HCT116 (cell line): Measurements from ENCODE around the gene VSX1. TPM values are rescaled to one million over a fixed set of nuclear protein-coding genes. Genes with fewer than 3 reads are reported as not detected.

Source experiments
- ATAC-seq: fragments of 200-7000 bp; cut with Tn5 transposase; 2 replicates; pipeline ENCODE4 v1.9.1; 2020; ENCODE audit warnings: mild to moderate bottlenecking, moderate library complexity
- BruUV-seq: library from RNA; stranded (reverse); fragments of 400-500 nt; replicated peaks from 2 replicates; lab custom pipeline; 2021; lab: Mats Ljungman, UMichigan
- CTCF ChIA-PET: fragments of 300-600 bp; sonication (Branson Sonifier 250); formaldehyde crosslinking; loops from one replicate; lab custom pipeline; 2021; ENCODE audit warnings: antibody characterized with exemption; lab: Charles Lee
- POLR2A ChIA-PET: fragments of 300-600, 350-600 bp; sonication (Branson Sonifier 250); formaldehyde crosslinking; loops from one replicate; lab custom pipeline; 2021; ENCODE audit warnings: antibody characterized with exemption; lab: Charles Lee
- RAD21 ChIA-PET, 2 experiments: fragments of 300-600 bp; sonication (Branson Sonifier 250); formaldehyde crosslinking; loops; one replicate each; lab custom pipeline; 2023; ENCODE audit warnings: low total read pairs in 2 of 2; ENCODE audit not compliant: uncharacterized antibody in 2 of 2, unreplicated experiment in 2 of 2, low non-redundant PET in 1 of 2; lab: Charles Lee
- DNase-seq: peaks from one replicate; pipeline ENCODE4 v3.0.0-alpha.2; 2010; ENCODE audit warnings: low read depth, low spot score
- H2AFZ ChIP-seq: fragments of 200-600 bp; shearing (Covaris generic), sonication (generic); 2 replicates; pipeline ENCODE4 v1.6.1; 2017; ENCODE audit warnings: low read depth, mixed run types, mixed read lengths, antibody characterized with exemption, low read length; ENCODE audit not compliant: poor library complexity, severe bottlenecking
- H3K27ac ChIP-seq: 2 replicates; pipeline ENCODE4 v1.5.1; 2012; ENCODE audit warnings: low read depth, low read length
- H3K27me3 ChIP-seq: fragments of 200-600 bp; sonication (generic); 2 replicates; pipeline ENCODE4 v1.6.1; 2016; ENCODE audit warnings: mixed run types, low read length, mixed read lengths; ENCODE audit not compliant: insufficient read depth
- H3K36me3 ChIP-seq, 2 experiments: fragments of 200-500 bp in 1 of 2; fragments of 200-600 bp in 1 of 2; sonication (Bioruptor generic) in 1 of 2; sonication (generic) in 1 of 2; 2 replicates each; pipeline versions ENCODE4 v1.5.1 to v1.6.1; 2014 to 2016; ENCODE audit warnings: low read length in 2 of 2, inconsistent platforms in 1 of 2, mixed read lengths in 1 of 2, mixed run types in 1 of 2; ENCODE audit not compliant: insufficient read depth in 2 of 2, control insufficient read depth in 1 of 2
- H3K4me1 ChIP-seq, 2 experiments: fragments of 200-600 bp in 1 of 2; sonication (generic) in 1 of 2; 2 replicates each; pipeline versions ENCODE4 v1.5.1 to v1.6.1; 2012 to 2017; ENCODE audit warnings: low read length in 2 of 2, inconsistent platforms in 1 of 2, mild to moderate bottlenecking in 1 of 2, mixed read lengths in 1 of 2, mixed run types in 1 of 2, moderate library complexity in 1 of 2; ENCODE audit not compliant: insufficient read depth in 2 of 2, control insufficient read depth in 1 of 2
- H3K4me2 ChIP-seq: fragments of 200-600 bp; sonication (generic); 2 replicates; pipeline ENCODE4 v1.6.1; 2017; ENCODE audit warnings: mixed run types, low read length, mixed read lengths
- H3K4me3 ChIP-seq, 2 experiments: fragments of 200-600 bp in 1 of 2; sonication (generic) in 1 of 2; replicated peaks in 1 of 2; 2 replicates each; pipeline ENCODE4 v1.5.1; 2011 to 2016; ENCODE audit warnings: low read length in 2 of 2, control low read depth in 1 of 2, low read depth in 1 of 2, mild to moderate bottlenecking in 1 of 2, mixed read lengths in 1 of 2, mixed run types in 1 of 2
- H3K79me2 ChIP-seq: fragments of 200-600 bp; sonication (generic); 2 replicates; pipeline ENCODE4 v1.6.1; 2017; ENCODE audit warnings: mild to moderate bottlenecking, mixed run types, low read length, moderate library complexity, mixed read lengths; ENCODE audit not compliant: insufficient read depth
- H3K9ac ChIP-seq: fragments of 200-600 bp; sonication (generic); 2 replicates; pipeline ENCODE4 v1.6.1; 2016; ENCODE audit warnings: low read length, mixed read lengths
- H3K9me2 ChIP-seq: fragments of 200-600 bp; sonication (generic), shearing (Covaris generic); 2 replicates; pipeline ENCODE4 v1.6.1; 2017; ENCODE audit warnings: mixed run types, mild to moderate bottlenecking, moderate library complexity; ENCODE audit not compliant: insufficient read depth
- H3K9me3 ChIP-seq, 2 experiments: fragments of 200-500 bp in 1 of 2; fragments of 200-600 bp in 1 of 2; sonication (Bioruptor generic) in 1 of 2; sonication (generic) in 1 of 2; 2 replicates each; pipeline ENCODE4 v1.6.1; 2014 to 2017; ENCODE audit warnings: low read length in 2 of 2, mixed read lengths in 2 of 2, inconsistent platforms in 1 of 2, low read depth in 1 of 2, mild to moderate bottlenecking in 1 of 2, mixed run types in 1 of 2, moderate library complexity in 1 of 2; ENCODE audit not compliant: control insufficient read depth in 1 of 2, insufficient read depth in 1 of 2
- H4K20me1 ChIP-seq: fragments of 200-600 bp; sonication (generic), shearing (Covaris generic); 2 replicates; pipeline ENCODE4 v1.6.1; 2017; ENCODE audit warnings: mixed run types, mild to moderate bottlenecking, moderate library complexity; ENCODE audit not compliant: insufficient read depth
- ELF1 ChIP-seq: IDR thresholded peaks from 2 replicates; pipeline ENCODE4 v1.6.1; 2012; ENCODE audit warnings: low read depth, borderline replicate concordance
- POLR2A ChIP-seq: IDR thresholded peaks from 2 replicates; pipeline ENCODE4 v1.7.0; 2011; ENCODE audit warnings: borderline replicate concordance; ENCODE audit not compliant: insufficient read depth, insufficient read length; ENCODE audit errors: extremely low read depth
- POLR2AphosphoS5 ChIP-seq: IDR thresholded peaks from 2 replicates; pipeline ENCODE4 v1.6.1; 2011; ENCODE audit warnings: mild to moderate bottlenecking, low read depth, low read length, moderate library complexity
- SIN3A ChIP-seq: IDR thresholded peaks from 2 replicates; pipeline ENCODE4 v1.6.1; 2012; ENCODE audit warnings: low read depth
- SP1 ChIP-seq: IDR thresholded peaks from 2 replicates; pipeline ENCODE4 v1.6.1; 2012; ENCODE audit warnings: low read depth
- SRF ChIP-seq: IDR thresholded peaks from 2 replicates; pipeline ENCODE4 v1.6.1; 2012; ENCODE audit warnings: low read depth
- TCF7L2 ChIP-seq: IDR thresholded peaks from 2 replicates; pipeline ENCODE4 v1.7.0; 2011; ENCODE audit warnings: borderline replicate concordance, inconsistent platforms; ENCODE audit not compliant: insufficient read depth, insufficient read length; ENCODE audit errors: extremely low read depth
- ZFX ChIP-seq: fragments of 450-650 bp; IDR thresholded peaks from 2 replicates; pipeline ENCODE4 v1.6.1; 2017
- intact Hi-C: fragments of 100-400 bp; cut with micrococcal nuclease; formaldehyde crosslinking; loops from 2 replicates; pipeline ENCODE4 v1.10.0; 2022
- total RNA-seq: library from RNA; stranded (reverse); gene quantifications from one replicate; pipeline ENCODE4 v1.2.1, GENCODE V29; 2021; ENCODE audit not compliant: unreplicated experiment
- TF ChIP-seq, protein P1 (sequence below), 3 experiments: fragments of 200-600 bp in 1 of 3; sonication (generic) in 1 of 3; IDR thresholded peaks in 2 of 3; conservative IDR thresholded peaks in 1 of 3; 2 replicates each; pipeline ENCODE4 v1.5.1; 2012 to 2017; ENCODE audit warnings: low read depth in 2 of 3, low read length in 2 of 3, antibody characterized with exemption in 1 of 3, borderline replicate concordance in 1 of 3, control low read depth in 1 of 3, mild to moderate bottlenecking in 1 of 3, mixed read lengths in 1 of 3, mixed run types in 1 of 3, moderate library complexity in 1 of 3; ENCODE audit not compliant: insufficient read depth in 1 of 3
- TF ChIP-seq, protein P2 (sequence below): IDR thresholded peaks from 2 replicates; pipeline ENCODE4 v1.6.1; 2012

The VSX1 gene
- total RNA-seq, 1 experiment from 2014 or later: not detected

DNA sequence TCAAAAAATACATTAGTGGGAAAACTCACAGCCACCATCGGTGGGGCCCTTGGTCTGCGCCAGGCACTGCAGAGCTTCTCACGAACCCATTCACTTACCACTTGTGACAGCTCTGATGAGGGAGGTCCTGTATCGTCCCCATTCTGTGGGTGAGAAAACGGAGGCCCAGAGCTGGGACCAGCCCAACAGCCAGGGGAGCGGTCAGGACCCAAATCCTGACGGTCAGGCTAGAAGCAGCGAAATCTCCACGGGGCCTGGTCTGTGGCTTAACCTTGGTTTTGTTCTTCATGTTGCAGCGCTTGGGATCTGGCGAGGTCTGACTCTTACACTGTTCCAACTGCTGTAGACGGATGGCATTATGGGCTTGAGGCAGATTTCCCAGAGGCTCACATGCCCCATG lies 7.7 kb upstream of the VSX1 start:
- no TSS peak for BruUV-seq
- Histone ChIP-seq H3K4me3 (no peak overlapping the region), H3K36me3 (no peaks in the 10 kb centered on the region), H4K20me1 (no peaks in the 10 kb centered on the region), H3K4me1 (no peaks in the 10 kb centered on the region), H3K4me2 (no peak overlapping the region), H3K9ac (no peak overlapping the region), H3K27me3 (peaks cover 5% of the 10 kb centered on the region; the same call in 1 of the 2 replicates), H2AFZ (no peak overlapping the region), H3K79me2 (no peaks in the 10 kb centered on the region), H3K27ac (no peak overlapping the region), H3K9me3 (no peaks in the 10 kb centered on the region), H3K9me2 (no peaks in the 10 kb centered on the region)
- DNase-seq (no peak), ATAC-seq (no peak)
- CTCF ChIA-PET: no interaction called here
- intact Hi-C loops: no loop called here
- RAD21 ChIA-PET: interaction anchor here in 1 of 2 experiments (0.7 kb wide), 1 partner anchor 89 kb away, joined by 3 read pairs; no protein-coding TSS in a partner anchor
- TF ChIP-seq POLR2A (no peak), SRF (no peak)
- POLR2A ChIA-PET: no interaction called here

DNA sequence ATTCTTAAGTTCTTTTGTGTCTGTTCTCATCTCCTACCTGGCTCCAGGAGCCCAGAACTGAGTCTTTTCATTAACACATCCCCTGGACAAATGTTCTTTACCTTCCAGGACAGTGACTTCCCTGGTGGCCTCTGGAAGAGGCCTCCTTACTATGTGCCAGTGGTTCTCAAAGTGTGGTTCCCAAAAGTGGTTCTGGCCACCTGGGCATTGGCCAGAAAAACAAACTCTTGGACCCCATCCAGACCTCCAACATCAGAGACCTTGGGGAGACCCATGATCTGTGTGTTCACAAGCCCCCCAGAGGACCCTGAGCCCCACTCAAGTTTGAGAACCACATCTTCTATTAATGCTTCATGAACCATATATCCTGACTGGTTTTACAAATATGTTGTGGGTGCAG lies 7.2 kb upstream of the VSX1 start:
- intact Hi-C loops: no loop called here
- ATAC-seq: no peak
- H3K4me2 ChIP-seq: no peak overlapping the region
- CTCF ChIA-PET: no interaction called here
- POLR2A ChIA-PET: no interaction called here
- BruUV-seq: no TSS peak
- DNase-seq: no peak
- no peak overlapping the region for H3K4me3 ChIP-seq
- RAD21 ChIA-PET: interaction anchor here in 1 of 2 experiments (0.7 kb wide), 1 partner anchor 89 kb away, joined by 3 read pairs; no protein-coding TSS in a partner anchor
- H3K79me2 ChIP-seq: no peaks in the 10 kb centered on the region
- no peak overlapping the region for H3K27ac ChIP-seq
- H3K36me3 ChIP-seq: no peaks in the 10 kb centered on the region
- H3K9me2 ChIP-seq: no peaks in the 10 kb centered on the region
- TF ChIP-seq, protein P1, sequence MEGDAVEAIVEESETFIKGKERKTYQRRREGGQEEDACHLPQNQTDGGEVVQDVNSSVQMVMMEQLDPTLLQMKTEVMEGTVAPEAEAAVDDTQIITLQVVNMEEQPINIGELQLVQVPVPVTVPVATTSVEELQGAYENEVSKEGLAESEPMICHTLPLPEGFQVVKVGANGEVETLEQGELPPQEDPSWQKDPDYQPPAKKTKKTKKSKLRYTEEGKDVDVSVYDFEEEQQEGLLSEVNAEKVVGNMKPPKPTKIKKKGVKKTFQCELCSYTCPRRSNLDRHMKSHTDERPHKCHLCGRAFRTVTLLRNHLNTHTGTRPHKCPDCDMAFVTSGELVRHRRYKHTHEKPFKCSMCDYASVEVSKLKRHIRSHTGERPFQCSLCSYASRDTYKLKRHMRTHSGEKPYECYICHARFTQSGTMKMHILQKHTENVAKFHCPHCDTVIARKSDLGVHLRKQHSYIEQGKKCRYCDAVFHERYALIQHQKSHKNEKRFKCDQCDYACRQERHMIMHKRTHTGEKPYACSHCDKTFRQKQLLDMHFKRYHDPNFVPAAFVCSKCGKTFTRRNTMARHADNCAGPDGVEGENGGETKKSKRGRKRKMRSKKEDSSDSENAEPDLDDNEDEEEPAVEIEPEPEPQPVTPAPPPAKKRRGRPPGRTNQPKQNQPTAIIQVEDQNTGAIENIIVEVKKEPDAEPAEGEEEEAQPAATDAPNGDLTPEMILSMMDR (IDR thresholded peaks at IDR 0.05 in 2 of 3, conservative IDR thresholded peaks at IDR 0.05 in 1 of 3; ENCODE audit: borderline replicate concordance in 1 of 3, insufficient read depth in 1 of 3, low read depth in 2 of 3, low read length in 2 of 3): no peak
- TF ChIP-seq, protein P2, sequence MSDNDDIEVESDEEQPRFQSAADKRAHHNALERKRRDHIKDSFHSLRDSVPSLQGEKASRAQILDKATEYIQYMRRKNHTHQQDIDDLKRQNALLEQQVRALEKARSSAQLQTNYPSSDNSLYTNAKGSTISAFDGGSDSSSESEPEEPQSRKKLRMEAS: no peak
- TF ChIP-seq ZFX: no peak
- no peak for TF ChIP-seq POLR2AphosphoS5
- no peak for TF ChIP-seq ELF1
- TF ChIP-seq TCF7L2: no peak
- TF ChIP-seq SIN3A: no peak
- TF ChIP-seq SP1: no peak
- TF ChIP-seq SRF: no peak
- H3K9ac ChIP-seq: no peak overlapping the region
- H3K27me3 ChIP-seq: peaks cover 5% of the 10 kb centered on the region; the same call in 1 of the 2 replicates
- no peaks in the 10 kb centered on the region for H4K20me1 ChIP-seq
- H3K4me1 ChIP-seq: no peaks in the 10 kb centered on the region
- H3K9me3 ChIP-seq: no peaks in the 10 kb centered on the region
- no peak overlapping the region for H2AFZ ChIP-seq
